ENCODE results near the gene PRKCA. TPM values are rescaled to one million over a fixed set of nuclear protein-coding genes. Genes with fewer than 3 reads are reported as not detected.

PRKCA gene
- total RNA-seq, 2 donors from 2014 or later, result 8.3 to 26.5 TPM

GRCh38 chr17:66310528-66311148 is 8.2 kb downstream of the PRKCA start:
- no peaks in the 10 kb centered on the region for H3K4me1 ChIP-seq (replicated peaks)
- no peaks in the 10 kb centered on the region for H3K27me3 ChIP-seq (replicated peaks; ENCODE audit: insufficient read depth)
- H3K36me3 ChIP-seq, result no peaks in the 10 kb centered on the region
- TF ChIP-seq POLR2AphosphoS5 (IDR thresholded peaks at IDR 0.05), result no peak
- no peak for TF ChIP-seq POLR2A (IDR thresholded peaks at IDR 0.05)
- TF ChIP-seq, protein P1, sequence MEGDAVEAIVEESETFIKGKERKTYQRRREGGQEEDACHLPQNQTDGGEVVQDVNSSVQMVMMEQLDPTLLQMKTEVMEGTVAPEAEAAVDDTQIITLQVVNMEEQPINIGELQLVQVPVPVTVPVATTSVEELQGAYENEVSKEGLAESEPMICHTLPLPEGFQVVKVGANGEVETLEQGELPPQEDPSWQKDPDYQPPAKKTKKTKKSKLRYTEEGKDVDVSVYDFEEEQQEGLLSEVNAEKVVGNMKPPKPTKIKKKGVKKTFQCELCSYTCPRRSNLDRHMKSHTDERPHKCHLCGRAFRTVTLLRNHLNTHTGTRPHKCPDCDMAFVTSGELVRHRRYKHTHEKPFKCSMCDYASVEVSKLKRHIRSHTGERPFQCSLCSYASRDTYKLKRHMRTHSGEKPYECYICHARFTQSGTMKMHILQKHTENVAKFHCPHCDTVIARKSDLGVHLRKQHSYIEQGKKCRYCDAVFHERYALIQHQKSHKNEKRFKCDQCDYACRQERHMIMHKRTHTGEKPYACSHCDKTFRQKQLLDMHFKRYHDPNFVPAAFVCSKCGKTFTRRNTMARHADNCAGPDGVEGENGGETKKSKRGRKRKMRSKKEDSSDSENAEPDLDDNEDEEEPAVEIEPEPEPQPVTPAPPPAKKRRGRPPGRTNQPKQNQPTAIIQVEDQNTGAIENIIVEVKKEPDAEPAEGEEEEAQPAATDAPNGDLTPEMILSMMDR (IDR thresholded peaks at IDR 0.05), result no peak
- no peak for DNase-seq (ENCODE audit: low spot score)
- H3K9me3 ChIP-seq, result no peaks in the 10 kb centered on the region
- 94% methylated on average over 7 of the region's 7 CpGs for WGBS
- intact Hi-C loops (cut with DNase I), result no loop called here
- H3K27ac ChIP-seq, result no peak overlapping the region
- H3K4me3 ChIP-seq, result no peak overlapping the region

DNA sequence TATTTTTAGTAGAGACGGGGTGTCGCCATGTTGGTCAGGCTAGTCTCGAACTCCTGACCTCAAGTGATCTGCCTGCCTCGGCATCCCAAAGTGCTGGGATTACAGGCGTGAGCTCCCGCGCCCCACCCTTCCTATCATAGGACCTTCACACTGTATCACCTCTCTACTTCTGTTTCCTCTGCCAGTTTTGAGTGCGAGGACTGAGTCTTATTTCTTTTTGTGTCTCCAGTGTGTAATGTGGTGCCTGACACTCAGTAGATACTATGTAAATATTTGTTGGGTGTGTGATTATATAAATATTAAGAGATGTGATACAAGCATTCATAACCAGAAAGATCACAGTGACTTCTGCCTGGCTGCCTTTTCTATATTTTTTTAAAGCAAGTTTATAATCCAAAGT is 10.5 kb downstream of the PRKCA start:
- intact Hi-C loops (cut with DNase I), result no loop called here
- no peak for DNase-seq (ENCODE audit: low spot score)
- 77% methylated on average over 8 of the region's 8 CpGs for WGBS
- Histone ChIP-seq H3K27ac (no peak overlapping the region), H3K4me1 (replicated peaks) (no peaks in the 10 kb centered on the region), H3K4me3 (no peak overlapping the region), H3K9me3 (no peaks in the 10 kb centered on the region), H3K27me3 (replicated peaks; ENCODE audit: insufficient read depth) (no peaks in the 10 kb centered on the region), H3K36me3 (no peaks in the 10 kb centered on the region)
- no peak for TF ChIP-seq POLR2AphosphoS5 (IDR thresholded peaks at IDR 0.05)
- TF ChIP-seq POLR2A (IDR thresholded peaks at IDR 0.05), result no peak
- TF ChIP-seq, protein P1 (IDR thresholded peaks at IDR 0.05), result no peak

DNA sequence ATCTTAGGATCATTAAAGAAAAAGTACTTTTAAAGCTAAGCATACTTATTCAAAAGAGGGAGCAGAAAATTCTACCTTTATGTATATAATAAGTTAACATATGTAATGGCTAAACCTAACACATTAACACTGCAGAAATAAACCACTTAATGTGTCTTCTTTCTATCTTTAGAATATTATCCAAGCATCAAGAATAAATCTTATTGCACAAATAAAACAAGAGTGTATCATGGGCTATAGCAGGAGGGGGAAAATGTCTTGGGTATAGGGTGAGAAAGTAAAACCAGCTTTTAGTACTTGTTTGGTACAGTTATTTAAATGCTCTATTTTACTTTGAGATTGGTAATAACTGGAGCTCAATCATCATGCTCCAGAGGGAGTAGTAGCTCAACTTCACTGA is 10.9 kb downstream of the PRKCA start:
- Histone ChIP-seq H3K27ac (no peak overlapping the region), H3K4me3 (no peak overlapping the region), H3K4me1 (replicated peaks) (no peaks in the 10 kb centered on the region), H3K36me3 (no peaks in the 10 kb centered on the region), H3K9me3 (no peaks in the 10 kb centered on the region), H3K27me3 (replicated peaks; ENCODE audit: insufficient read depth) (no peaks in the 10 kb centered on the region)
- intact Hi-C loops (cut with DNase I), result no loop called here
- TF ChIP-seq POLR2A (IDR thresholded peaks at IDR 0.05) (no peak), POLR2AphosphoS5 (IDR thresholded peaks at IDR 0.05) (no peak)
- TF ChIP-seq, protein P1 (IDR thresholded peaks at IDR 0.05), result no peak
- no peak for DNase-seq (ENCODE audit: low spot score)

DNA sequence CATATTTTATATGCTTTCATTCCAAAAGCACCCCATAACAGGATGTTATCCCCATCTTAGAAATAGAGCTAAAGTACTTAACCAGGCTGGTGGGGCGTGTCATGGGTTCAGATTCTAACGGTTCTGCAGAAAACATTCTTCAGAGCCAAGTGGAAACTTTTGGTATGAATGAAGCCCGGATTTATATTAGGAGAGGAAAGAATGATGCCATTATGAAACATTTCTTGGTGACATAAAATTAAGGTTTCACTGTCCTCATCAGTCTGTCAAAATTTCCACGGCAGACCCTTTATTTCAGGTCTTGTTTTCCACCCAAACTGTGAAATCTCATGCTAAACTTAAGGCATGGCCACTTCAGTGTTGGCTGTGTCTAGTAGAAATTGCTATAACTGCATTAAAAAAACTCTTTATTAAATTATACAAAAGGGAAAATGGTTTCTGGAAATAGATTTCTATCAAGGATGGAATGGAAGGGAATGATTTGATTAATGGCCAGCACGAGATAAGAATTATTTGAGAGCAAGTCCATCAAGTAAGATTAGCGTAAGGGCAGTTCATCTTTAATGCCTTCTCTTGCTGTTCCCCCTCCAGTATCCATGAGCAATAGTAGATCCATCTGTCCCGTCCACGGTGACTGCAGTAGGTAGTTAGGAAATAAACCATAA is 11.7 kb downstream of the PRKCA start:
- intact Hi-C loops (cut with DNase I), result no loop called here
- H3K36me3 ChIP-seq, result no peaks in the 10 kb centered on the region
- H3K4me3 ChIP-seq, result no peak overlapping the region
- H3K27me3 ChIP-seq (replicated peaks; ENCODE audit: insufficient read depth), result no peaks in the 10 kb centered on the region
- H3K27ac ChIP-seq, result no peak overlapping the region
- no peaks in the 10 kb centered on the region for H3K4me1 ChIP-seq (replicated peaks)
- no peaks in the 10 kb centered on the region for H3K9me3 ChIP-seq
- TF ChIP-seq POLR2AphosphoS5 (IDR thresholded peaks at IDR 0.05) (no peak), POLR2A (IDR thresholded peaks at IDR 0.05) (no peak)
- TF ChIP-seq, protein P1 (IDR thresholded peaks at IDR 0.05), result no peak
- no peak for DNase-seq (ENCODE audit: low spot score)
- 81% methylated on average over 8 of the region's 8 CpGs for WGBS

- Histone ChIP-seq H3K9me3 (no peaks in the 10 kb centered on the region), H3K27ac (no peak overlapping the region), H3K4me3 (no peak overlapping the region), H3K27me3 (replicated peaks; ENCODE audit: insufficient read depth) (no peaks in the 10 kb centered on the region), H3K36me3 (no peaks in the 10 kb centered on the region), H3K4me1 (replicated peaks) (no peaks in the 10 kb centered on the region)
- no peak for DNase-seq (ENCODE audit: low spot score)
- no peak for TF ChIP-seq POLR2AphosphoS5 (IDR thresholded peaks at IDR 0.05)
- TF ChIP-seq, protein P1 (IDR thresholded peaks at IDR 0.05), result no peak
- intact Hi-C loops (cut with DNase I), result no loop called here
These were observed 15.2 kb downstream of the PRKCA start for GRCh38 chr17:66317629-66318028.

Measured in prostate gland (tissue), 2 donors.